ENCODE results near the gene PPDPF. TPM values are rescaled to one million over a fixed set of nuclear protein-coding genes. Genes with fewer than 3 reads are reported as not detected.

Gene PPDPF
- total RNA-seq, 1 donor from 2014 or later: 251 TPM

GRCh38 chr20:63471981-63472831 lies 48.4 kb upstream of the PPDPF start, which contains the start of gene KCNQ2:
TSS of gene KCNQ2 (minus strand) at chr20:63472655. CDS start at chr20:63472463, 192 bp downstream.
- H4K20me1 ChIP-seq (ENCODE audit: insufficient read depth, low read length): no peaks in the 10 kb centered on the region
- DNase-seq (ENCODE audit: low read depth) (no peak), FAIRE-seq (no peak)
- no peaks in the 10 kb centered on the region for H3K79me2 ChIP-seq (ENCODE audit: insufficient read depth, low read length)
- peaks cover 2% of the 10 kb centered on the region for H3K36me3 Mint-ChIP-seq (ENCODE audit: low read depth, unreplicated experiment)
- H3K4me3 ChIP-seq (ENCODE audit: insufficient read depth, low read depth, low read length): no peak within 1 kb of the TSS
- no peak within 1 kb of the TSS for H3K4me2 ChIP-seq (ENCODE audit: low read length)
- no peak within 1 kb of the TSS for H3K4me3 Mint-ChIP-seq (ENCODE audit: unreplicated experiment)
- no peaks in the 10 kb centered on the region for H3K4me1 ChIP-seq (ENCODE audit: insufficient read depth, low read length)
- no peaks in the 10 kb centered on the region for H3K9me3 ChIP-seq (ENCODE audit: insufficient read depth, low read depth, low read length)
- no peak within 1 kb of the TSS for H3K9ac ChIP-seq (ENCODE audit: low read length)
- no peak within 1 kb of the TSS for H3K27ac ChIP-seq (ENCODE audit: low read depth, low read length)
- peaks cover 37% of the 10 kb centered on the region for H3K27me3 Mint-ChIP-seq (ENCODE audit: low read depth, unreplicated experiment)
- H2AFZ ChIP-seq (ENCODE audit: low read depth, low read length): no peak within 1 kb of the TSS
- H3K4me1 Mint-ChIP-seq (ENCODE audit: low read depth, unreplicated experiment): no peaks in the 10 kb centered on the region
- H3K36me3 ChIP-seq (ENCODE audit: insufficient read depth, low read length): no peaks in the 10 kb centered on the region
- H3K27ac Mint-ChIP-seq (ENCODE audit: unreplicated experiment): no peak within 1 kb of the TSS
- peak; percentile 64 for TF ChIP-seq EZH2 (IDR thresholded peaks at IDR 0.05; ENCODE audit: insufficient read depth, low read length)
- TF ChIP-seq CTCF (IDR thresholded peaks at IDR 0.05; ENCODE audit: insufficient read depth, low read depth, low read length): no peak
- no peaks in the 10 kb centered on the region for H3K9me3 Mint-ChIP-seq (ENCODE audit: unreplicated experiment)
- H3K27me3 ChIP-seq (ENCODE audit: insufficient read depth, low read length): peaks cover 44% of the 10 kb centered on the region

GRCh38 chr20:63472862-63473390 lies 47.6 kb upstream of the PPDPF start:
- H3K4me1 ChIP-seq (ENCODE audit: insufficient read depth, low read length): no peaks in the 10 kb centered on the region
- no peaks in the 10 kb centered on the region for H4K20me1 ChIP-seq (ENCODE audit: insufficient read depth, low read length)
- no peaks in the 10 kb centered on the region for H3K4me1 Mint-ChIP-seq (ENCODE audit: low read depth, unreplicated experiment)
- no peaks in the 10 kb centered on the region for H3K36me3 ChIP-seq (ENCODE audit: insufficient read depth, low read length)
- no peaks in the 10 kb centered on the region for H3K79me2 ChIP-seq (ENCODE audit: insufficient read depth, low read length)
- no peak overlapping the region for H3K4me3 ChIP-seq (ENCODE audit: insufficient read depth, low read depth, low read length)
- H3K36me3 Mint-ChIP-seq (ENCODE audit: low read depth, unreplicated experiment): peaks cover 2% of the 10 kb centered on the region
- H2AFZ ChIP-seq (ENCODE audit: low read depth, low read length): no peak overlapping the region
- H3K9ac ChIP-seq (ENCODE audit: low read length): no peak overlapping the region
- DNase-seq (ENCODE audit: low read depth): no peak
- H3K4me3 Mint-ChIP-seq (ENCODE audit: unreplicated experiment): no peak overlapping the region
- H3K9me3 ChIP-seq (ENCODE audit: insufficient read depth, low read depth, low read length): no peaks in the 10 kb centered on the region
- no peak for FAIRE-seq
- no peak overlapping the region for H3K27ac Mint-ChIP-seq (ENCODE audit: unreplicated experiment)
- no peak overlapping the region for H3K27ac ChIP-seq (ENCODE audit: low read depth, low read length)
- H3K9me3 Mint-ChIP-seq (ENCODE audit: unreplicated experiment): no peaks in the 10 kb centered on the region
- peaks cover 40% of the 10 kb centered on the region for H3K27me3 Mint-ChIP-seq (ENCODE audit: low read depth, unreplicated experiment)
- H3K27me3 ChIP-seq (ENCODE audit: insufficient read depth, low read length): peaks cover 44% of the 10 kb centered on the region
- TF ChIP-seq EZH2 (IDR thresholded peaks at IDR 0.05; ENCODE audit: insufficient read depth, low read length) (no peak), CTCF (IDR thresholded peaks at IDR 0.05; ENCODE audit: insufficient read depth, low read depth, low read length) (no peak)
- H3K4me2 ChIP-seq (ENCODE audit: low read length): no peak overlapping the region

All from astrocyte (in vitro differentiated cells and primary cell).